Measurements from ENCODE around the gene SAFB.
"Not testable (repeated sequence)": the region's sequence is repeated elsewhere in the genome, so short reads cannot be mapped to it uniquely, and the experiment has no call there.

SAFB gene

DNA sequence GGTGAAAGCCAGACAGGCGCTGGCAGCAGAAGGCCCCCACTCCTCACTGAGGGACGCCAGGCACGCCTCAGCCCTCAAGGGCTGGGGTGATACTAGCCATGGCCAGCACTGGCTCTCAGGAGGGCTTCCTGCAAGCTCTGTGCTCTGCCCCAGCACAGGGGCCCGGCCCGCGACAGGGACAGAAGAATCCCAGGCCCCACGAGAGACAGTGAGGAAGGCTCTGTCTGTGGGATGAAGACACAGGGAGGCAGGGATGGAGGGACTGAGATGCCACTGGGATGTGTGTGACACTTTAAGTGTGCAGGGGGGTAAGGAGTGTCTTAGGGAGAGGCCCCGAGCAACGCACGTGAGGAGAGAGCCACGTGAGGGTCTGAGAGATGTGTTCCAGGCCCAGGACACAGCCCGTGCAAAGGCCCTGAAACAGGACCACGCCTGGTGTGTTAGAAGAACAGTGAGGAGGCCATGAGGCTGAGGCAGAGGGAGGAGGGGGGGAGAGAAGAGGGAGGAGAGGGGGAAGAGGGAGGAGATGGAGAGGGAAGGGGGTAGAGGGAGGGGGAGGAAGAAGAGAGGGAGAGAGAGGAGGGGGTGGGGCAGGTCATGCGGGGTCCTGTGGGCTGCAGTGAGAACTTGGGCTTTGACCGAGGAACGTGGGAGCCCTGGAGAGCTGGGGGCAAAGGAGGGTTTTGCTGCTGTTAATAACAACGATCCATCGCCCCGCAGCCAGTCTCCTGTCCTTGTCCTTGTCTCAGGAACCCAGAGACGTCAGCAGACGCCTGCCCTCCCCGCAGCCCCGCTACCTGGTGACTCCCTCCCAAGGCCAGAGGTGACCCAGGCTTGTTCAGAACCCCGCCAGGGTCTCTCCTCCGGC lies 74.4 kb downstream of the SAFB start:
- DNase-seq (ENCODE audit: low read depth in 3 of 3) = no peak

DNA sequence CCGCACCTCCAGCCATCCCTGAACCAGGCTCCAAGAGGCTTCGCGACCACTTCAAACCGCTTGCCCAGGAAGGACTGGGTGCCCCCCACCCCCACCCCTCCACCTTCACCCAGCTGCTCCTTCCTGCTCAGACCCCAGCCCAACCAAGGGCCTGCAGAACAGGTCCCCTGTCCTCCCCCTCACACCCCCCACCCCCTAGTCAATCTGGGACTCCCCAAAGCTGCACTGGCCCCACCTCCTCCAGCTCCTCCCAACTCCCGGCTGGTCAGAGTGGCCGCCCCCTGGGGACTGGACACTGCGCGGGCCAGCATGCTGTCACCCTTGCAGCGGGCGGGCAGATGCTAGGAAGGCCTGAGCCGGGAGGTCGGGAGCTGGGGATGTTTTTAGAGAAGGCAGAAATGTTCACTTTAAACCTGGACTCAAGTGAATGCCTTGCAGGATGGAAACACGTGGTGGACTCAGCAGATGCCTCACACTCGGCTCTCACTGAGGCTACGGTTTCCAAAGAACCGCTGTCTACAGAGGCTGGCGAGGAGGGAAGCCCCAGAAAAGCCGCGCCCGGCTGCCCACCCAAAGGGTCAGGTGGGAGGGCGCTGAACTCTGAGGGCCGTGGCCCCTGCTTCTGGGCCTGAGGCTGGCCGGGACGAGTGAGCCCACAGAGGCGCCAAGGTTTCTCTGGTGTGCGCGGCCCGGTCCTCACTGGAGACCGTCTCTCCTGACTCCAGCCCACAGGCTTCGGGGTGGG lies 75.2 kb downstream of the SAFB start:
- DNase-seq (ENCODE audit: low read depth in 3 of 3) = no peak

DNA sequence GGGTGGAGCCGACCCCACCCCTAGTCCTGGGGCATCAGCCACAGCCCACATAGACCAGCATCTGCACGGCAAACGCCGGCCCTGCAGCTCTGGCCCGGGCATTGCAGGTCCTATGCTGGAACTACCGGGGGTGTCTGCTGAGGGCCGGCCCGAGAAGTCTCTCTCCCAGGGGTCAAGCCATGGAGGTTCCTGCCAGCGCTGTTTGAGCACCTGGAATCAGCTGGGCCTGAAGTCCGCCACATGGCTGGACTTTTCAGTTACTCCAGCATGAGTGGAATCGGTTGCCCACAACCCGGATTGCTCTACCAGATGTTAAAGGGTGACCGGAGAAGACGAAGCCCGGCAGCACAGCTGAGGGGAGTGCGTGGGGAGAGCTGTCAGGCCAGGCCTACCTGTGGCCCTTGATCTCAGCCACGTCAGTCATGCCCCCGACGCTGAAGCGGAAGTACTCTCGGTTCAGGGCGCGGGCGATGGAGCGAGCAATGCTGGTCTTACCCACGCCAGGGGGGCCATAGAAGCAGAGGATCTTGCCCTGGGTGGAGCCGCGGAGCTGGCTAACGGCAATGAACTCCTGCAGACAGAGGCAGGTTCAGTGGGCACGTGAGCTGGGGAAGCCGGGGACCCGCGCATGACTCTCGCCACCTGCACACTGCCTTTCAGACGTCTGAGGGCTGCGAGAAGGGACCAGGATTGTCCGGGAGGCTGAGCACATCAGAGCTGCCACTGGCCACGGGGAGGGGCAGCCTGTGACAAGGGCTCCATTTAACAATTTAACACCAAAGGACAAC lies 75.9 kb downstream of the SAFB start:
- no peak for DNase-seq (ENCODE audit: low read depth in 3 of 3)

DNA sequence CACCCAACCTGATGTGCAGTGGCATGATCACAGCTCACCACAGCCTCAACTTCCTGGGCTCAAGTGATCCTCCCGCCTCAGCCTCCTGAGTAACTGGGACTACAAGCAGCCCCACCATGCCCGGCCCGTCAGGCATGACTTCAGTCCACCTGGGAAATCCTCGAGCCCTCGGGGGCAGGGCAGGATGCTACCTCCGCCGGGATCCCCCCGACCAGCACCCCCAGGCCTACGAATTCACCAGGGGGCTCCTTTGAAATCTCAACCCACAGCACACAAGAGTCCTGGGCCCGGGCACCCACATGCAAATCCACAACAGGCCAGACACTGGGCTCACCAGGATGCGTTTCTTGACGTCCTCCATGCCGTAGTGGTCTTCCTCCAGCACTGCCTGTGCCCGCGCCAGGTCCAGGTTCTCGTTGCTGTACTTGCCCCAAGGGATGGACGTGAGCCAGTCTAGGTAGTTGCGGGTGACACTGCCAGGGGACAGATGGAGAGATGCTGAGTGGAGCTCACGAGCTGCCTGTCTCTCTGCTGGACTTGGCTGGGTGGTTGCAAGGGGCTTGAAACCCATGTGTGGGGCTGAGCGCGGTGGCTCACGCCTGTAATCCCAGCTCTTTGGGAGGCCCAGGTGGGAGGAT lies 77.7 kb downstream of the SAFB start:
- no peak for DNase-seq (ENCODE audit: low read depth in 3 of 3)

DNA sequence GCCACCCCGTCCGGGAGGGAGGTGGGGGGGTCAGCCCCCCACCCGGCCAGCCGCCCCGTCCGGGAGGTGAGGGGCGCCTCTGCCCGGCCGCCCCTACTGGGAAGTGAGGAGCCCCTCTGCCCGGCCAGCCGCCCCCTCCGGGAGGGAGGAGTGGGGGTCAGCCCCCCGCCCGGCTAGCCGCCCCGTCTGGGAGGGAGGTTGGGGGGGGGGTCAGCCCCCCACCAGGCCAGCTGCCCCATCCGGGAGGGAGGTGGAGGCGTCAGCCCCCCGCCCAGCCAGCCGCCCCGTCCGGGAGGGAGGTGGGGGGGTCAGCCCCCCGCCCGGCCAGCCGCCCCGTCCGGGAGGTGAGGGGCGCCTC lies 79.1 kb downstream of the SAFB start:
- not testable (repeated sequence) for DNase-seq (ENCODE audit: low read depth in 3 of 3)

DNA sequence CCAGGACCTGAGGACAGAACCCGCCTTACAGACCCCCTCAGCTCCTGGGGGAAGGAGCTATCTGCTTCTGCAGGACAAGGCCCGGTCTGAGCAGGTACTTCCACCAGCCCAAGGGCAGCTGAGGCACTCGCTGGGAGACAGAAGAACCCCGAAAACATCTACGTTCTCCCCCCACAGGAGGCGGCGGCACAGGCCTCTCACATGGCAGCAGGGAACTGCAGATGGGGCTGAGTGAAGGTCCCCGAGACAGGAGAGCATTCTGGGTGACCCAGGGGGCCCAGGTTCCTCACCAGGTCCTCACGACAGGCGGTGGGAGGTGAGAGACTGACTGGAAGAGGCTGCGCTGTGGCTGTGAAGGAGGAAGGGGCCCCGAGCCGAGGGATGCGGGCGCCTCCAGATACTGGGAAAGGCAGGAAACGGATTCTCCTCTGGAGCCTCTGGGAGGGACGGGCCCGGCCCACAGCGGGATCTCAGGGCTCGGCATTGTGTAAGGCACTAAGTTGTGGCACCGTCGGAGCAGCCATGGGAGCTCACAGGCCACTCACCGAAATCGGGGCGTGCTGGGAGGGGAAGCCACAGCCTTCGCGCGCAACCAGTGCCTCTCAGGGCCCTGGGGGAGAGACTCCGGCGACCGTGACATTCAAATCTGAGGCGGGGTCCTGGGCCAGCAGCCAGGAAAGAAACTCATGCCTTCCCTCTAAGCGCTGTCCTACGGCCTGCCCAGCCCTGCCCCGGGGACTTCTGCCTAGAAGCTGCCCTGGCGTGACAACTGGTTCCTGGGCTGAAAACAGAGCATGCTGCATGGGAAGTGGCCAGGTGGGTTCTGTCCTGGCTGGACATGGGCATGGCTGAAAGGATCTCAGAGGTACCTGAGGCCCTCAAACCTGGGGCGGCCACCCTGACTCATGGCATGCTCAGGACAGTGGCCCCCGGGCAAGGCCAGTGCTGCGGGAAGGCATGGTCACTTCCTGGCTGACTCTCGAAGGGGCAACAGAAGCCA lies 81.2 kb downstream of the SAFB start:
- no peak for DNase-seq (ENCODE audit: low read depth in 3 of 3)

DNA sequence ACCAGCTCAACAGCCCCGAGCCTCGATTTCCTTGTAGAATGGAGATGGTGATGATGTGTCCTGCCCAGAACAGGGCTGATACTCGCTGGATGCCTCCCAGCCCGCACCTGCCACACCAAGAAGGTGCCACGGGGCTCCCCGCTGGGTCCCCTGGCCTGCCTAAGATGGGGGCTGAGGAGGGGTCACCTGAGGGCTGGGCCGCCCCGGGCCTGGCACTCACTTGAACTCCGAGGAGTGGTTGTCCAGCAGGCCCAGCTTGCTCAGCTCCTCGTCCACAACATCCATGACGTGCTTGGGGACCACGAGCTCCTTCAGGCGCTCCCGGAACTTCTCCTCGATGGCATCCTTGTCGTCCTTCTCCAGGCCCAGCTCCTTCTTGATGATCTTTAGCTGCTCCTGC lies 82.7 kb downstream of the SAFB start:
- DNase-seq (ENCODE audit: low read depth in 3 of 3) = no peak

DNA sequence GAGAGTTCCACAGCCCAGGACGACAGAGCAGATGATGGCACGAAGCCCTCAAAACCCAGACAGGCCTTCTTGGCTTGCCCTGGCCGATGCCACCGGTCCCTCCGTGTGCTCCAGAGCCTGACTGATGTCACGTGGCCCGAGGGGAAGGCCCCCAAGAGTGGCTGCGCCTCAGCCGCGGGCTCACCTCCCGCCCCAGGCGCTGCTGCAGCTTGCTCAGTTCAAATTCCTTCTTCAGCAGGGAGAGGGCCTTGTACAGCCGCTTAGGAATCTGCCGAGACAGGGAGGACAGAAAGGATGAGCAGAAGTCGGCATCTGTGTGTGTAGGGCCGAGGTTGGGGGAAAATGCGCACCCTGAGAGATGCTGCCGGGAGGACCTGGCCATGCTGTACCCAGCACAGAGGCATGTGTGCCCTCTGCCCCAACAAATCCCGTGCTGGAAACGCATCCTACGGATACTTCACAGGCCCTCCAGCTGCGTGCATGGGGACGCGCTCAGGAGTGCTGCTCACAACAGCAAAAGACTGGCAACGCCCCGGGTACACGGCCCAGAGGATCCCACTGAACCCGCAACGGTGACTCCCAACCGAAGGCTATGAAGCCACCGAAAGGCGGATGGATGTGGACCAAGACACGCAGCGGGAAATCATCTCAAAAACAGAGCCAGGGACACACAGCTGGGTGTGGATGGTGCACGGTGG lies 84.1 kb downstream of the SAFB start:
- DNase-seq (ENCODE audit: low read depth in 3 of 3) = no peak

DNA sequence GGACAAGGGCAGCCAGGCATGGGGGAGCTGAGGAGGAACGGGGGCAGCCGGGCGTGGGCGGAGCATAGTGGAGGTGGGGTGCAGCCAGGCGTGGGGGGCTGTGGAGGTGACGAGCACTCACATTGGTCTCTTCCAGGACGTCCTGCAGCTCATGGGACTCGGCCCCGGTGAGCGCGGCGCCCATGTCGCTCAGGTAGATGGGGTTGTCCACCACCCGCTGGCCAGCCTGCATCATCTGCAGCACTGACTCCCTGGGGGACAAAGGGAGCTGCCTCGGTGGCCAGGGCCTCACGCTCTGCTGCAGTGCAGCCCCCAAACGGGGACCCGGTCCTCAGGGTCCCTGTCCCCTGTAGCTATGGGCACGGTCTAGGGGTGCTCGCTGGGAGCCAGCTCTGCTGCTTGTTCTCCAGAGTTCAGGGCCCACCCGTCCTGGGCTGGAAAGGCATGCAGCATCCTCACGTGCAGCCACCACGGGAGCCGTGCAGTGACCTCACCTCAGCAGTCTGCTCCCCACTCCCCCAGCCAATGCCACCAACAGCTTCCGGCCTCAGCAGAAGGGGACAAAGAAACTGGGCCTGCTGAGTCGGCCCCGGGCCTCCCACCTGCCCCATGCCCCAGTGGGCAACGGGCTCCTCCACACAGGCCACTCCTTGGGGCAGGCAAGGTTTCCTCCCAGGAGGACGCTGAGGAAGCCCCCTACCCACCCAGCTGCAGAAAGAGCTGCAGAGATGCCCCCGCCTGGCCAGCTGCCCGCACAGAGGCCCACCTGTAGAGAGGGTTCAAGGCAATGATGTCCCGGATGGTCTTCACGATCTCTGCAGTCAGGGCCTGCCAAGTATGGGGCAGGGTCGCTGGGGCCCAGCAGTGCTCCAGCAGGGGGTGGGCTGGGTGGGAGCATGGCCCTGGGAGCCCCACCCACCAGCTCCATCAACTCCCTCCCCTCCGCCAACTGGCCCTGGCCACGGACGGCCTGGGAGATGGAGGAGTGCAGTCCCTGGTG lies 85.0 kb downstream of the SAFB start:
- no peak for DNase-seq (ENCODE audit: low read depth in 3 of 3)

DNA sequence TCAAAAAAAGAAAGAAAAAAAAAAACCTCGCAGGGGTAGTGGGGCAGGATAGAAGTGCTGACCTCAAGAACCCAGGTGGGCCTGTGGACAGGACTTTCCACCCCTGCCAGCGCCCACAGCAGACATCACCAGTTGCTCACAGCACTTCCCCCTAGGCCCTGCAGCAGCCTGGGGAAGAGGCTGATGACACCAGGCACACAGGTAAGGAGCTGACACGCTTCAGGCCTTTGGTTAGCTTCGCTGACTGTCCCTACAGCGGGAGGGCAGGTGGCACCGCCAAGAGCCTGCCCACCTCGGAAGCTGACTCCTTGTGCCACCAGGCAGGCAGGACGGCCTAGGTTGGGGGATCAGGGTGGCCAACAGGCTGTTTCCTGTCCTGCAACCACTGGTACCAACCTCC lies 88.1 kb downstream of the SAFB start:
- DNase-seq (ENCODE audit: low read depth in 3 of 3) = no peak

DNA sequence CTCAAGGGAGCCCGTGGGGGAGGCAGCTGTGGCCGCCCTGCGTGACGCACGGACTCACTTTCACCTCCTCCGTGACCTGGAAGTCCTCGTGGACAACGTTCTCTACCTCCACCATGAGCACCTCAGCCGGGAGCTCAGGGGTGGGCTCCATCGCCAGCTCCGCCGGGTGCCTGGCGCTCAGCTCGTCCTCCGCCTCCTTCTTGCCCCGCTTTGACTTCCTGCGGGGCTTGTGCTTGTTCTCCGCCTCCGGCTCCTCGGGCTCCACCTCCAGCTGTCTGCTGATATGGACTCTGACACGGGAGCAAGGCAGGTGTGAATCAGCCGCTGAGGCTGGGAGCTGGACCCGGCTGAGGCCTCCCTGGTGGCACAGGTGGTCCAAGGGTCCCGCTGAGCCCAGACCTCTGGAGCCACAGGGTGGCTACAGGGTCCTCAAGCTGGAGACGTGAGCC lies 88.9 kb downstream of the SAFB start:
- no peak for DNase-seq (ENCODE audit: low read depth in 3 of 3)

DNA sequence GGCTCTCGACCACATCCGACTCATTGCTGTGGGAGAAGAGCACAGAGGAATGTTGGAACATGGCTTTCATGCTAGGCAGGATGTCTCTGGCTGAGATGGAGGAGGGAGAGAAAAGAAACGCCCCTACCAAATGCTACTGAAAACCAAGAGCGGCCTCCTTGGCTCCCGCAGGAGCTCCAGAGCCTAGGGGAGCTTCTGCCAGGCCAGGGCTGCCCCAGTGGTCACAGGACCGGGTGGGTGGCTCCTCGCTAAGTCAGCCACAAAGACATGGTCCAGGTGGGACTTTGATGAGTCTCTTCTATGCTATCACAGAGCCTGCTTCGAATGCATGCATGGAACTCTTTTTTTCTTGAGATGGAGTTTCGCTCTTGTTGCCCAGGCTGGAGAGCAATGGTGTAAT lies 90.3 kb downstream of the SAFB start:
- no peak for DNase-seq (ENCODE audit: low read depth in 3 of 3)

DNA sequence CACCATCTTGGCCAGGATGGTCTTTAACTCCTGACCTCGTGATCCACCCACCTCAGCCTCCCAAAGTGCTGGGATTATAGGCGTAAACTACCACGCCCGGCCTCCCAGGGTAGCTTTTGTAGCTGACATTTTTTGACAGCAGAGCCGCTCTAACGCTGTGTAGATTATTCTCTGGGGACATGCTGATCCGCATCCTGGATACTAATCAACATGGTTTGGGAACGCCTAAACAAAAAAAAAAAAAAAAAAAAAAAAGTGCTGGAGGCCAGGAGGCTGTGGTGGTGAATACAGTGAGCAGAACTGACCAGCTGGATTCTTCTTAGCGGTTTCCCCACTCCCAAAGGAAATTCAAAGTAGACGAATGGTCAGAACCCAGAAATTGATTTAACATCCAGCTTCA lies 91.9 kb downstream of the SAFB start:
- DNase-seq (ENCODE audit: low read depth in 3 of 3) = no peak

DNA sequence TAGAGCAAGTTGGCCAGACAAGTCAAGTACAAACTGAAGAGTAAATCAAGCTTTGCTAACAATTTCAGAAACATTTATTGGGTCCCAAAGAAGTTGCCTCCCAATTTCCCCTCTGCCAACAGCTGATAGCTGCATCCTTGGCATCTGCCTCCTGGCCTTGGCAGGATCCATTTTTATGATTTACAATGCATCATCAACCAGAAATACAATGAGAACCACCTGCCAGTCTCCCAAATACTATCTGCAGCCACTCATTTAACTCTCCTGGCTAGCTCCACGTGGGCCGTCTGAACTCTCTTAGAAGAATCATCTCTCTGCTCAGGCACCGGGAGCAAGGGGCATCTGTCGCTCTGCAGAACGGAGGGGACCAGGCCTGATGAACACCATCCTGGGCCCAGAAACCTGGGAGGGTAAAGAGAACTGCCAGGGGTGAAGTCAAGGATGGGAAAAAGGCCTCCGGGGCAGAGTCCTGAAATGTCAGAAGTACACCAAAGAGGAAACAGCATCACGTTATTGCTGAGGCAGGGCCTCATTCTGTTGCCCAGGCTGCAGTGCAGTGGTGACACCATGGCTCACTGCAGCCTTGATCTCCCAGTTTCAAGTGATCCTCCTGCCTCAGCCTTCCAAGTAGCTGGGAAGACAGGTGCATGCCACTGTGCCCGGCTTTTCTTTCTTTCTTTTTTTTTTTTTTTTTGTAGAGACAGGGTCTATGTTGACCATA lies 94.5 kb downstream of the SAFB start:
- DNase-seq (ENCODE audit: low read depth in 3 of 3) = no peak

Data from stimulated activated CD4-positive, alpha-beta T cell treated with anti-CD3 and anti-CD28 coated beads, TNF-alpha, amount 100 ng/mL, for 48 hours (primary cell).